IPS-18c (cell line): Measurements from ENCODE around the gene FBP2.

Experiments used
- H3K4me3 ChIP-seq: 2 replicates; pipeline ENCODE4 v1.7.0; 2013; ENCODE audit warnings: low read depth, mild to moderate bottlenecking, low read length, moderate library complexity; ENCODE audit not compliant: insufficient read depth
- H3K9me3 ChIP-seq: one replicate; pipeline ENCODE4 v1.6.1; 2013; ENCODE audit warnings: mild to moderate bottlenecking, low read length, moderate library complexity; ENCODE audit not compliant: control insufficient read depth, insufficient read depth

The FBP2 gene

GRCh38 chr9:94593459-94594345, at the start of gene FBP2:
TSS of gene FBP2 (minus strand) at chr9:94593824. CDS start at chr9:94593726, 98 bp downstream.
- no peaks in the 10 kb centered on the region for H3K9me3 ChIP-seq

GRCh38 chr9:94643176-94643575, 49.6 kb upstream of the FBP2 start:
- no peak overlapping the region for H3K4me3 ChIP-seq
- H3K9me3 ChIP-seq: no peaks in the 10 kb centered on the region

More at GRCh38 chr9:94593459-94594345, at the start of gene FBP2:
- no peak within 1 kb of the TSS for H3K4me3 ChIP-seq

- Histone ChIP-seq H3K4me3 (no peak overlapping the region), H3K9me3 (no peaks in the 10 kb centered on the region)
These were observed 48.9 kb upstream of the FBP2 start for GRCh38 chr9:94642501-94642900.

- Histone ChIP-seq H3K9me3 (no peaks in the 10 kb centered on the region), H3K4me3 (peak overlapping the region; percentile 62)
These were observed 46.4 kb upstream of the FBP2 start for GRCh38 chr9:94639999-94640376.

- Histone ChIP-seq H3K9me3 (no peaks in the 10 kb centered on the region), H3K4me3 (peak within 1 kb of the TSS; percentile 62)
These were observed 45.7 kb upstream of the FBP2 start, which contains the start of gene FBP1 for GRCh38 chr9:94639061-94639998. TSS of gene FBP1 (minus strand) at chr9:94639518. CDS start at chr9:94639310, 208 bp downstream.

- Histone ChIP-seq H3K4me3 (peak overlapping the region; percentile 62), H3K9me3 (no peaks in the 10 kb centered on the region)
These were observed 44.9 kb upstream of the FBP2 start for GRCh38 chr9:94638335-94639060.

GRCh38 chr9:94632737-94633136, 39.1 kb upstream of the FBP2 start:
- H3K9me3 ChIP-seq: no peaks in the 10 kb centered on the region
- no peak overlapping the region for H3K4me3 ChIP-seq

GRCh38 chr9:94631599-94631998, 38.0 kb upstream of the FBP2 start:
- H3K9me3 ChIP-seq: no peaks in the 10 kb centered on the region
- no peak overlapping the region for H3K4me3 ChIP-seq

- Histone ChIP-seq H3K4me3 (no peak overlapping the region), H3K9me3 (no peaks in the 10 kb centered on the region)
These were observed 37.2 kb upstream of the FBP2 start for GRCh38 chr9:94630833-94631232.

GRCh38 chr9:94630281-94630680, 36.7 kb upstream of the FBP2 start:
- Histone ChIP-seq H3K9me3 (no peaks in the 10 kb centered on the region), H3K4me3 (no peak overlapping the region)

GRCh38 chr9:94627287-94627686, 33.7 kb upstream of the FBP2 start:
- H3K4me3 ChIP-seq: no peak overlapping the region
- no peaks in the 10 kb centered on the region for H3K9me3 ChIP-seq

GRCh38 chr9:94625835-94626234, 32.2 kb upstream of the FBP2 start:
- H3K9me3 ChIP-seq: no peaks in the 10 kb centered on the region
- no peak overlapping the region for H3K4me3 ChIP-seq

GRCh38 chr9:94624629-94625028, 31.0 kb upstream of the FBP2 start:
- Histone ChIP-seq H3K9me3 (no peaks in the 10 kb centered on the region), H3K4me3 (no peak overlapping the region)

GRCh38 chr9:94623253-94623652, 29.6 kb upstream of the FBP2 start:
- Histone ChIP-seq H3K4me3 (no peak overlapping the region), H3K9me3 (no peaks in the 10 kb centered on the region)

- H3K4me3 ChIP-seq: no peak overlapping the region
- H3K9me3 ChIP-seq: no peaks in the 10 kb centered on the region
These were observed 28.6 kb upstream of the FBP2 start for GRCh38 chr9:94622087-94622800.

GRCh38 chr9:94619026-94619425, 25.4 kb upstream of the FBP2 start:
- Histone ChIP-seq H3K9me3 (no peaks in the 10 kb centered on the region), H3K4me3 (no peak overlapping the region)

GRCh38 chr9:94613003-94613402, 19.4 kb upstream of the FBP2 start:
- Histone ChIP-seq H3K9me3 (no peaks in the 10 kb centered on the region), H3K4me3 (no peak overlapping the region)
